Amniotic stem cell (primary cell): Measurements from ENCODE around the gene DHRS4.

Experiments used
- DNase-seq: peaks from one replicate; lab custom pipeline; 2025; lab: John Stamatoyannopoulos, UW

DHRS4 gene

DNA sequence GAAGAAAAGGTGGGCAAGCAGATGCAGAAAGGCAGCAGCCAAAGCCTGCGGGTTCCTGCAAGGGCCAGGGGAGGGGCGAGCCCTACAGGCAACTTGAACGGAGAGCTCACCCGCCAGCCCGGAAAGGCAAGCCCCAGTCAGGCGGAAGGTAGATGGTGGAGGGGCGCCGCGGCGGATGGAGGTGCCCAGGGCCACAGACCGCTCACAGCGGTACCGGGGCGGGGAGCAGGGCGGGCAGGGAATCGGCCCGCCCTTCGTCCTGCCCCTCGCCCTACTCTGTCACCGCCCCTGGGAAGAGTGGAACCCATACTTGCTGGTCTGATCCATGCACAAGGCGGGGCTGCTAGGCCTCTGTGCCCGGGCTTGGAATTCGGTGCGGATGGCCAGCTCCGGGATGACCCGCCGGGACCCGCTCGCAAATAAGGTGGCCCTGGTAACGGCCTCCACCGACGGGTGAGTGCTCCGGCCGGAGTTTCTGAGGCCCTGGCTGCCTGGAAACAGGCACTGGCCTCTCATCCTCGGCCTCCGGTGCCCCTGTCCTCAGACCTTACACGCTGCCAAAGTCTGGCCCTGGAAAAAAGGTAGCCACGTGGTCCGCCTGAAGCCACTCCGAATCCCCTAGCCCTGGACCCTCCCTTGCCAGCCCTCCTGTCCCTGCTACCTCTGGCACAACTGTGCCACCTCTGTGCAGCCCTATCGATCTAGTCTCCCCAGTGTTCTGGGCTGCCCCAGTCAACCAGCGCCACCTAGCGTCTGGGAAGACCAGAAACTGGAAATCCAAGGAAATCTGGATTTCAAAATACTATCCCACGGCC is at the start of gene DHRS4:
Gene DHRS4 (plus strand): TSS at position 307 of the 815 bp plus-strand sequence. CDS start 19 bp downstream, at position 326.
- DNase-seq = peak; percentile 60

DNA sequence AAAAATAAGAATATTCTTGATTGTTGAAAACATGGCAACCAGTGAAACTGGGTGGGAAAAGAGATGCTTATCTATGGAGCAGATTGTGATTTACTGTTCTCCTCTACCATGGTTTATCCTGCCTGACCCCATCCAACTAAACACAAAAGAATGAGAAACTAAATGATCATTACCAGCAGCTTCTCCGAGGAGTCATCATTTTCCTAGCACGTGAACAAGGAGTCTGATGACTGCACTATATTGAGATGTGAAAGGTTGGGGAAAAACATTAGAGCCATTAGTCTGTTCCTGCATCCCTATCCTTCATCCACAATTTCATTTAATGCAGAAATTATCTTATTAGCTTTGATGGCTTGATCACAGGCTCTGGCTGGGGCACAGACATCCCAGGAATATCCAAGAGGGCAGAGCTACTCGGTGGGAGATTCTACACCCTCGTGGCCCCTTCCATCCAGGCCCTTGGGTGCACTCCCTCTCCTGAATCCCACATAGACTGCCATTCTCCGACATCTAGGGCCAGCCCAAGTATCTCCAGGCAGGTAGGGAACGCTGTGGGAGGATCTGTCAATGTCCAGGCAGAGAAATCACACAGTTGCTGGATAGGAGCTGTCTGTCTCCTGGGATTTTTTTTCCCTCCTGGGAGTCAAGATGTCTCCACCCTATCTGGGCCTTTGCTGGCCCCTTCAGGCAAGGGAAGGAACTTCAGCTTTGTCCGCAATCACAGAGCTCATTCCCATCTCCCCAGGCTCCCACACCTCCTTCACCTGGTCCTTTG is 43.3 kb upstream of the DHRS4 start:
- peak; percentile 45 for DNase-seq

DNA sequence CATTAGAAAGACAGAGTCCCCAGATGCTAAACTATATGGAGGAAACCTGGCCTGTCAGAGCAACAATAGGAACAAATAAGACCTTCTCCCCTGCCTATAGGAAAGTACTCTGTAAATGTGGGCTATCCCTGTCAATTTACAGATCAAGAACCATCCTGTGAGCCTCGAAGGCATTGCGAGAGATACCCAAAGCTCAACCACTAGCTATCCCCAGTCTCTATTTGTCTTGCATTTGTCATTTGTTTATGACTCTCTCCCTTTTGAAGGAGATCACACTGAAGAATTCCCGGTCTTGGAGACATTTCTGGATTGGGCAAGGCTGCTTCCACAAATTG is 42.7 kb upstream of the DHRS4 start:
- no peak for DNase-seq

DNA sequence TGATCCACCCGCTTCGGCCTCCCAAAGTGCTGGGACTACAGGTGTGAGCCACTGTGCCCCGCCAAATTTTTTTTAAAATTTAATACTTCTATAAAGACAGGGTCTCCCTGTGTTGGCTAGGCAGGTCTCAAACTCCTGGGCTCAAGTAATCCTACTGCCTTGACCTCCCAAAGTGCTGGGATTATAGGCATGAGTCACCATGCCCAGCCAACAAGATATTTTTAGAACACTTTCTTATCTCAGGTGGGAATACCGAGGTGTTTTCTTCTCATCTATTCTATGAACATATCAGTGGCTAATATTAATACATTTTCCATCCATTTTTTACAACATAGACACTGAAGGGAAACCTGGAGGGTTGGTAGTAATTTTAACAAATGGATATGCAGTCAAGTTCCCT is 38.0 kb upstream of the DHRS4 start:
- DNase-seq = no peak

DNA sequence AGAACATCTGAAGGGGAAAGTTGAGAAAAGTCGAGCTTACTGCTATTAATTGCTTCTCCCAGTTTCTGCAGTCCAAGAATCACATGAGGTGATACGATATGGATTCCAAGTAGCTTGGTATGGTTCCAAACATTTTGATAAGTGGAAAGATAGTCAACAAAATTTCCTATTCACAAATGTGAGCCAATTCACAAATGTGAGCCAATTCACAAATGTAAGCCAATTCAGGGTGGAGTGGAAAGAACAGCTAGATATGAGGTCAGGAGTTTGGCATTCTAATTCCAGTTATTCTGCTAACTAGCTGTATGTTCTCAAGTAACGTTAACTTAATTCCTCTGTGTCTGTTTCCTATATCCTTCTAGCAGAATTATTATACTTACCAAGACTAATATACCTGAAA is 37.6 kb upstream of the DHRS4 start:
- no peak for DNase-seq

DNA sequence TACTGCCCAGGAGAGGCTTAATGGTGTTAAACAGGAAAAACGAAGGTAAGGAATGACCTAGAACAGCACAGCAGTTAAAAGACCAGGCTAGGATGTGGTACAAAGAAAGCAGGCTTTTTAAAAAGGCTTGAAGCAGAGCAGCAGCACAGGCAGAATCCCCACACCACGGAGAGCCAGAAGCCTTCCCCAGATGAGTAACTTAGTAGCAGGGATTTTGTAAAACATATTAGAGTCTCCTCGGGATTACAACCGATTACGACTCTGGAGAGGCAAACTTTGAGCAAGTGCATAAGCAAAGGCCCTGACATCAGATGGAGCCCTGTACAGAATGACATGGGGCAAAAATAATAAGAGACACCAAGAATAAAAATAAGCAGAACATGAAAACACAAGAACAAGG is 37.1 kb upstream of the DHRS4 start:
- no peak for DNase-seq

DNA sequence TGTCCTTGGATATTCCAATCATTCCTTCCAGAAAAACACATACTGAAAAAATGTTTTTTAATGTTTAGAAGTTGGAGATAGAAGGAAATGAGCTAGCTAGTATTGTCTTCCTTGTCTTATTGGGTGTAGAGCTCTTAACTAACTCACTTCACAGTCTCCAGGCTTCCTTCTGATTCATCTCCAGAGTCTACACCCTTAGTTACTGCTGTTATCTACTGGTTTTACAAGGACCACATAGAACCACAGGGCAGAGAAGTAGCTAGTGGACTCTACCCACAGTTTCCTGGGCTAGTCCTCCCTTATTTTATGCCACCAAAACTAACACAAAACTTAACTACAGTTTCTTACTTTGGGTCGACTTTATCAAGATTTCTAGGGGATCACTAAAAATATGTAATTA is 31.0 kb upstream of the DHRS4 start:
- no peak for DNase-seq

- DNase-seq = no peak
Observed at GRCh38 chr14:23925523-23926075, 28.0 kb upstream of the DHRS4 start.

GRCh38 chr14:23926543-23926942 is 27.0 kb upstream of the DHRS4 start:
- DNase-seq = no peak

DNA sequence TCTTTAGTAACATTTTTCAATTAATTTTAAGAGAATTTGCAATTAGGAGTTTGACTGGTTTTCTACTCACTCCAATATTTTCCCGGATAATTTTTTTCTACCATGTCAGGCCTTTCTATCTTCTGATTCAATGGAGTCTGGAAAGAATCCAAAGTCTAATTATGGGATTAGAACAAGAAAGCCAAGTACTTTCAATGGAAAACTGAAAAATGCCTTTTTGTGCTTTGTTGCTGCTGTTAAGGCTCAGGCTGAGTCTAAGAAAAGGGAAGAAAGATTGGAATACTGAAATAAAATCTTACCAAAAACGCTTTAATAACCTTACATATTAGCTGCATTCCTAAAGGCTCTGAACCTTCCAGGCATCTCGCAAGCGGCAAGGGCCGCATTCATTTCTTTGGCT is 24.4 kb upstream of the DHRS4 start:
- DNase-seq = no peak

GRCh38 chr14:23929822-23930294 is 23.7 kb upstream of the DHRS4 start:
- DNase-seq = peak; percentile 70

DNA sequence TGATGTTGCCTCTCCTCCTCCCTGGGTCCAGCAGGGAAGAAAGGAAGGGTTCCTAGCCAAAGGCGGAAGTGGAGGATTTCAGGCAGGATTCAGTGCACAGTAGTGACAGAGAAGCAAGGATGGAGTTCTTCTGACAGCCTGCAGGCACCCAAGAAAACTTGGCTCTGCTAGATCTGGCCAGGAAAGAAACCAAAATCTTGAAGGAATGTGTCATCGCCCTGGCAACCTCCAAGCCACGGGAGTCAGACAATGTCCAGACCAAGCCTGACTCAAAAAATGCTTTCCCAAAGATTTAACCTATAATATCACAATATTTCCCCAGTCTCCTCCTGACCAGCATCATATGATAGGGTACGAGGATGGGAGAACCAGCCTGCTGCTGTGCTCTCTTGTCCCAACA is 22.8 kb upstream of the DHRS4 start:
- no peak for DNase-seq

- DNase-seq = no peak
Observed at GRCh38 chr14:23931721-23932289, 21.8 kb upstream of the DHRS4 start.

GRCh38 chr14:23932639-23933038 is 20.9 kb upstream of the DHRS4 start:
- no peak for DNase-seq

DNA sequence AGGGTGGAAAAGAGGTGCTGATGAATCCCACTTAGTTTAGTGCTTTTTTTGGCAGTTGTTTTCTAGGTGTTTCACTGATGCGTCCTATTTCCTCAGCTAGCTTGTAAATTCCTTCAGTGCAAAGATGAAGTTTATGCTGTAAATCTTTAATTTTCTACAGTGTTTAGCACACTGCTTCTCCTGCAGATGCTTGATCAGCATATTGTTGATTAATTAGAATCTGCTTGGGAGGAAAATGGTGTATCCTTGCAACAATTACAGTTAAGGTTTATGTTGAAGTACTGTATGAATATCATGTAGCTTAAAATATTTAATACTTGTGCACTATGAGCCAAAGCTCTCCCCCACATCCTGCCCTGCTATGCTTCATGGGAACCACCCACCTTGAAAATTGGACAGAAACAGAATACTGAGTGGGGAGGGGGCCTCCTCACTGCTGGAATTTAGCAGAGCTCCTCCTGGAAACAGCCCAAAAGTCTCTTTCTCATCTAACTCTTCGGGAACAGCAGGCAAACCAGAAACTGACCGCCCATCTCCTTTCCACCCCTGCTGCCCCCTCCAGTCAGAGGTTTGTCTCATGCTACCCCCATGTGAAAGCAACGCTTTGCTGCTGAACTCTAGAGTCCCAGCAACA is 20.3 kb upstream of the DHRS4 start:
- no peak for DNase-seq

DNA sequence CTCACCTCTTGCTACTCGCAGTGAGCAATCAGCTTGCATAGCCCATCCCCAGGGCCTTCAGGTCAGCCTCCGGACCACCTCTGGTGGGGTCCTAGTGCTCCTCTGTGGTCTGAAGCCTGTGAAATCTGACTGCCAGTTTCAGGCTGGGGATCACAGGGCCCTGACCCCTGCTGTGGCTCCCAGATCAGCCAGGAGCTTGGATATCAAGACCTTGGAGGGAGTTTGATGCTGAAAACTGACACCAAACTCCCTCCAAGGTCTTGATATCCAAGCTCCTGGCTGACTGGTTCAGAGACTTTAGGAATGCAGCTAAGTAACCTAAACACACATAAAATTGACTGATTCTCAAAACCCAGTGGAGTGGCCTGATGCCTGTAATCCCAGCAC is 19.8 kb upstream of the DHRS4 start:
- no peak for DNase-seq

DNA sequence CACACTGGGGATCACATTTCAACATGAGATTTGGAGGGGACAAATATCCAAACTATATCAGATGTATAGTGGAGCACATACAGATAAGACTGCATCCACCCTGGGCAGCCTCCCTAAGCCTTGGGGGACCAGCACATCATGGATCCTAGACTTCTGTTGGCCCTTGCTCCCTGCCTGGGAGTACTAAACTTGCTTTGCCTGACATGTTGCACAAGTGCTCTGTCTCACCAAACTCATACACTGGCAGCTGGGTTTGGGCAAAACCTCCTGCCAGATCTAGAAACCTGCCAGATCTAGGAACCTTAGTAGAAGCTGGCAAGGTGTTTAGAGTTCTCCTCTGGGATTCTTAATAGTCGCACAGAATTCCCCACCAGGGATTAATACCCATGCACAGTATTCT is 18.4 kb upstream of the DHRS4 start:
- DNase-seq = no peak

DNA sequence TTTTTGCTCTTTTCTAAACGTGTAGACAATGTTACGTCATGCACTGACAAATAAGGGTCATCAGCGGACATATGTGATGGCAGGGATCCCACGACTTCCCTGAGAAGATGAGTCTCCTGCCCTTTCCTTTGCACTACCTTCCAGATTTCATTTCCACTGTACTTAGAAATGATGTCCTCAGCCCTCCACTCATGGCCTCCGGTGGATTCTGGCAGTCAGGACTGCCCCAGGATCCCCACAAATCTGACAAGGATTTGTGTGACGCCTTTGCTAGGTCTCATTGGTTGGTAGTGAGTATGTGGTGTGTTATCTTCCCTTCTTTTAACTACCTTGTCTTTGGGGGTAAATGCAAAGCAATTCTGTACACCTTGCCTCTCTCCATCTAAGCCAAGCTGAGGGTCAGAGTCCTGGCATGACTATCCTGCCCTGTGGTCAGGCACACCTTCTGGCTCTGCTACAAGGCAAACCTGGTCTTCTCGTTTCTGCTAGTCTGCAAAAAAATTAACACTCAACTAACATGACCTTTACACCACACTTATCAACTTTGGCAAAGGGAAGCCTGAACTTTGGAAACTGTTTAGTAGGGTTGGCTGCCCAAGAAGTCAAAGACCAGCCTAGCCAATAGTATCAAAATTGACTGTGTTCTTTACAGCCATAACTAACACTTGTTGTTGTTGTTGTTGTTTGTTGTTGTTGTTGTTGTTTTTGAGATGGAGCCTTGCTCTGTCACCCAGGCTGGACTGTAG is 17.3 kb upstream of the DHRS4 start:
- DNase-seq = no peak

DNA sequence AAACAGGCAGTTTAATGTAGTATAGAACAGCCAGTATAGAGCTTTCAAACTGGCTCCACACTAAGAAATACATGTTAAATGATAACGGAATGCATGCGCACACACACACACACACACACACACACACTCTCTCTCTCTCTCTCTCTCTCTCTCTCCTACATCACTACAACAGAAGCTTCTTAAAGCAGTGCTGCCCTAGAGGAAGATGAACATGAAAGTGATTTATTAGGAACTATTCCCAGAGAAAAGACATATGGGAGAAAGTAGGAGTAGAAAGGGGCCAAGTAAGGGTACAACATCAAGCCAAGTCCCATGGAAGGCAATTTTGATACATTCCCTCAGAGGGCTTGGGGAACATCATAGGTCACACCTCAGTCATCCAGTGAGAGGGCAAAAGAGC is 16.4 kb upstream of the DHRS4 start:
- no peak for DNase-seq

DNA sequence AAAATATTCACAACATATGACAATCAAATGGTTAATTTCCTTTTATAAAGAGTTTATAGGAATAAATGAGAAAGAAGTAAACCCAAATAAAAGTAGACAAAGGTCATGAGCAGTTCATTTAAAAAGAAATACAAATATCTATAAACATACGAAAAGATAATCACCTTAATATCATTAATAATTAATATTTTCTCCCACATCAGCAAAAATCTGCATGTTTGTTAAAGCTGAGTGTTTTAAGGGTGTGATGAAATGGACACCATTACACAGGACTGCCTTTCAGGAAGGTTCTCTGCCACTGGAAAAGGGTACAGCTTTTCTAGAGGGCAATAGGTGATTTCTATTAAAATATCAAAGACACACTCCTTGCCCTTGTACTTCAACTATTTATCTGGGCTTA is 14.7 kb upstream of the DHRS4 start:
- no peak for DNase-seq

GRCh38 chr14:23939607-23940326 is 13.8 kb upstream of the DHRS4 start:
- DNase-seq = no peak
